Metanephros (tissue), 1 donor: Measurements from ENCODE around the gene CD247. TPM values are rescaled to one million over a fixed set of nuclear protein-coding genes. Genes with fewer than 3 reads are reported as not detected.

Experiments used
- total RNA-seq: library from RNA; depleted of rRNA; stranded (reverse); fragments of >200 nt; gene quantifications from one replicate; pipeline ENCODE4 v1.2.3, GENCODE V29; 2014

The CD247 gene
- 1.3 TPM for total RNA-seq

DNA sequence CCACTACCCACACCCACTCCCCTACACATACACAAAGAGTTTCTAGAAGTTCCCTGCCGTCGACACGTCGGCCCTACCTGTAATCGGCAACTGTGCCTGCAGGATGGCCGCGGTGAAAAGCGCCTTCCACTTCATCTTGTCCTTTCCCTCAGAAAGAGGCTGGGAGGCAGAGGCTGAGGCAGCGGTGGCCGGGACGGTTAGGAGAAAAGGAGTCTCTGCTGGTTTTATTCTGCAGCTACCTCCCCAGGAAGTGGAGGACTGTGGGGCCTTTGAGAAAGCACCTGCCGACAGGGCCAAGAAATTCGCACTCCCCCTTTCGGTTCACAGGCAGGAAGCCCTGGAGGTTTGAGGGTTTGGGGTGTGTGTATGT, at the start of gene CD247:
CD247 (minus strand) TSS at position 199 of the 370 bp plus-strand sequence; CDS start at position 135, 64 bp downstream.

DNA sequence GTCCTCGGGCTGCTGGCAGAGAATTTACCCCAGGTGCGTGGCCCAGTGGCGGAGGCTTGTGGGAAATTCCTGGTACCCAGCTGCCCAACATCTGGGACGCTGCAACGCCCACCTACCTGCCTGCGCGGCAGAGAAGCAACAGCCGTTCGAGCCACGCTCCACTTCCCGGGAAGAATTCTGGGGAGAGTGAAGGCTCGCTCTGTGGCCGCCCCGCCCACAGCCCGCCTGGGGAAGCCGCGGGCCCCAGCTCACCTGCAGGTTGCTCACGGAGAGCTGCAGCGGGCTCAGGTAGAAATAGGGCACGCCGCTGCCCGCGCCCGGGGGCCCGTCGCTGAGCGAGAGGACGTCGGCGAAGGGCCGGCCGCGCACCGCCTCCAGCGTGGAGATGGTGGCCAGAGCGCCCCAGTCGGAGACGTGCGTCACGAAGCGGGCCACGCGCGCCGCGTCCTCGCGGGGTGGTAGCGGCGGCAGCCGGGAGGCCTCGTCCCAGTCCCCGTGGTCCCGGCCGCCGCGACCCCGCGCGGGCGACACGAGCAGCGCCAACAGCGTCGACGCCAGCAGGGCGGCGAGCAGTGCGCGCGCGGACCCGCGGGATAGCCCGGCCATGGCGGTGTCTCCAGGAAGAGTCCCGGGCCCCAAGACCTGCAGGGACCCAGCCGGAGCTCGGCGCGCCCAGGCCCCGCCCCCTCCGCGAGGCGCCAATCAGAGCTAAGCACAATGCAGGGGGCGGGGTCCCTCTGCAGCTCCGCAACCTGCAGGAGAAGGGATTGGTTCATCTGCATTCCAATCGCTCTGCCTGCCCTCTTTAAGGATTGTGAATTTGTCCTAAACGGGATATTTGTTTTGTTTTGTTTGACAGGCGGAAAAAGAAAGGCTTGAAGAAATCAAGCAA, 35.1 kb upstream of the CD247 start, which contains the start of gene CREG1:
CREG1 (minus strand) TSS at position 627 of the 892 bp plus-strand sequence.

Other genes with a start within 250 kb of the CD247 start
- gene CREG1, start 35.2 kb upstream of the CD247 start, total RNA-seq = 103 TPM
- gene RCSD1, start 111.7 kb upstream of the CD247 start, total RNA-seq = 26.0 TPM
- gene MPZL1, start 203.5 kb upstream of the CD247 start, total RNA-seq = 76.5 TPM